GM21423 (cell line): ENCODE measurements around the gene FAAH2.
"Not testable (repeated sequence)": the region's sequence is repeated elsewhere in the genome, so short reads cannot be mapped to it uniquely, and the experiment has no call there.

Experiments used
- ATAC-seq: cut with Tn5 transposase; IDR thresholded peaks from one replicate; pipeline ENCODE4 v1.9.1; 2021; ENCODE audit warnings: mild to moderate bottlenecking, moderate library complexity; ENCODE audit not compliant: unreplicated experiment

FAAH2 gene

GRCh38 chrX:57380026-57380796 lies 93.7 kb downstream of the FAAH2 start:
- ATAC-seq, result no peak

GRCh38 chrX:57394162-57394561 lies 107.7 kb downstream of the FAAH2 start:
- ATAC-seq, result not testable (repeated sequence)

GRCh38 chrX:57403191-57403590 lies 116.7 kb downstream of the FAAH2 start:
- not testable (repeated sequence) for ATAC-seq

DNA sequence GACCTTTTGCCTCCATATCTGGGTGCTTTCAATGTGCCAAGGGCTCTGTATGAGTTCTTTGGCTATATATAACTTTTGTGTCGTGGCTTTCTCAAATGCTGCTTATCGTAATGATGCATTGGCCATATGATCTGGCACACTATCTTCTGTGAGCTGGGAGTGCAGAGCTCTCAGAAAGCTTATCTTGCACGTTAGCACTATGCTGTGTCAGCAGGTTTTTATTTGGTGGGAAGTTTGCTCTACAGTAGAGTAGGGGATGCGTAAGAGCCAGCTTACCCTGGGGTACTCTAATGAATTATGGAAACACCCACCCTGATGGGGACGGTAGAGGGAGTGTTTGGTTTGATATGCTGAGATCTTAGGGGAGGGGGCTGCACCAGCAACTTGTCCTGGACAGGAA lies 119.6 kb downstream of the FAAH2 start:
- no peak for ATAC-seq

- ATAC-seq, result no peak
Observed at GRCh38 chrX:57417827-57418226, 131.3 kb downstream of the FAAH2 start.

DNA sequence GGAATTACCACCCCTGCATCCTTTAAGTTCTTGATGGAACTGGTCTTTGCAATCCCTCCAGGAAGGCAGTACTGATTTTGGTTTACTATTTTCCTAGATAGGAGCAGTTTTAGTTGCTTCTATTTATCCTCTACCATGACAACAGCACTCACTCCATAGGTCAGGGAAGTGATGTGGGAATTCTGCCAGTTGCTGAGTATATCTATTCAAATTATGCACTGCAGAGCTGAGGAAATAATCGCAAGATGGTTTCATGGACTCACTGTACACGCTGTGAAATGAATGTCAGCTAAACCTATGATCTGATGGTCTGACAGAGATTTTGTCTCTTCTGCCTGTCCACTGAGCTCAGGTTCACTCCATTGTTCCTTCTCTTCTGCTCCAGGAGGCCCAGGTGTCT lies 135.8 kb downstream of the FAAH2 start:
- no peak for ATAC-seq

GRCh38 chrX:57422790-57423189 lies 136.3 kb downstream of the FAAH2 start:
- ATAC-seq, result no peak

GRCh38 chrX:57445076-57445475 lies 158.6 kb downstream of the FAAH2 start:
- no peak for ATAC-seq

- ATAC-seq, result no peak
Observed at GRCh38 chrX:57445832-57446231, 159.3 kb downstream of the FAAH2 start.

- ATAC-seq, result no peak
Observed at GRCh38 chrX:57447856-57448255, 161.3 kb downstream of the FAAH2 start.

GRCh38 chrX:57451426-57452020 lies 165.0 kb downstream of the FAAH2 start:
- no peak for ATAC-seq

DNA sequence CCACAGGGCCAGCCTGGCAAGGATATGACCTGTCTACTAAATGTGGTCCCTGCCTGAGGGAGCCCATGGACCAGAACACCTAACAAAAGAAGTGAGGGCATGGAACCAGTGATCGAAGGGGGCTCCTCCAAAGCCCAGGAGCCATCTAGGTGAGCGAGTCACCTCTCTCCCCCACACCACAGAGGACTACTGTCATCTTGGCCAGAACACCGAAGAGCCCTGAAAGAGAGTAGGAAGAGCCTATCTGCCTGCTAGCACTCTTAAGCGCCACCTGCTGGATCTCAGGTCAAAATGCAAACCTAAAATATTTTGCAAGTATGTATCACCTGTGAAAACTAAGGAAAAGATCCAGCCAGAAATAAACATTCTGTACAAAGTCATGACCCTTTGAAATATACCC lies 167.4 kb downstream of the FAAH2 start:
- no peak for ATAC-seq

- ATAC-seq, result no peak
Observed at GRCh38 chrX:57481514-57481913, 195.0 kb downstream of the FAAH2 start.

GRCh38 chrX:57516491-57516890 lies 230.0 kb downstream of the FAAH2 start:
- ATAC-seq, result no peak

DNA sequence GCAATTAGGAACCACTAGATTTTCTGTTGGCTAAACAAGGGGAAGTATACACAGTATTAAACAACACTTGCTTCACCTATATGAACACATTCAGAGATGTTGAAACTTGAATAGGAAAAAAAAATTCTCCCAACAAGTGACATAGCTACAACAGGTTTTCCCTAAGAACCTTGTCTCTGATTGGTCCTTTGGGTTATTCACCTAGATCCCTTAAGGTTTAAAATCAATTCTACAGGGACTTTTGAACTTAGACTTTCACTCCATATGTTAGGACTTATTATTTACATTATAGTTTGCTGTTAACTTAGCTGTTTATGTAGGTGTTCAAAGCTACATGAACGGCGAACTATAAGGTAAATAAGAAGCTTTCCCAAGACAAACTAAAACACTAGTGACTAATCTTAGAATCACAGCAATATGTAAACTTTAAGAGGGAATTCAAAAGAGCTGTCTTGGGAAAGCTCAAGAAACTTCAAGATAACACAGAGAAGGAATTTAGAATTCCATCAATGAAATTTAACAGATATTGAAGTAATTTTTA lies 233.1 kb downstream of the FAAH2 start:
- no peak for ATAC-seq

- no peak for ATAC-seq
Observed at GRCh38 chrX:57528670-57529255, 242.3 kb downstream of the FAAH2 start.
